Measurements from ENCODE around the gene PITHD1. TPM values are rescaled to one million over a fixed set of nuclear protein-coding genes. Genes with fewer than 3 reads are reported as not detected.
"Not testable (repeated sequence)": the region's sequence is repeated elsewhere in the genome, so short reads cannot be mapped to it uniquely, and the experiment has no call there.

Gene PITHD1
- total RNA-seq, 6 experiments from 2014 or later = 22.9 to 34.7 (median 30.6) TPM

GRCh38 chr1:23825076-23825761 is 47.0 kb downstream of the PITHD1 start, which contains the start of gene HMGCL:
Gene HMGCL, minus strand, starts transcription at chr1:23825429. Its CDS starts 14 bp downstream, at chr1:23825415.
- peak; percentile 92 to 93 (median 92) for DNase-seq
- peaks cover 0 to 12% (median 0%) of the 10 kb centered on the region in 4 donors for H3K4me1 ChIP-seq

GRCh38 chr1:23825762-23826522 is 47.7 kb downstream of the PITHD1 start:
- Histone ChIP-seq H3K4me1 (peaks cover 0 to 18% (median 0%) of the 10 kb centered on the region in 4 donors), H3K27ac (peak overlapping the region; percentile 97 to 99 (median 98)), H3K4me3 (peak overlapping the region; percentile 90 to 94 (median 91)), H3K27me3 (no peaks in the 10 kb centered on the region), H3K9me3 (no peaks in the 10 kb centered on the region), H3K36me3 (no peaks in the 10 kb centered on the region)
- ATAC-seq (no peak), DNase-seq (no peak)
- 39% methylated on average over 13 of the region's 24 CpGs for WGBS (ENCODE audit: insufficient coverage, low coverage, low lambda C conversion rate, missing lambda C conversion rate)
- TF ChIP-seq CTCF (IDR thresholded peaks at IDR 0.05) (no peak), POLR2A (IDR thresholded peaks at IDR 0.05) (no peak)
- intact Hi-C loops (cut with DNase I) = no loop called here

More at GRCh38 chr1:23825076-23825761, 47.0 kb downstream of the PITHD1 start, which contains the start of gene HMGCL:
- WGBS (ENCODE audit: insufficient coverage, low coverage, low lambda C conversion rate, missing lambda C conversion rate) = under 1% methylated on average over 17 of the region's 42 CpGs
- intact Hi-C loops (cut with DNase I) = no loop called here
- peak within 1 kb of the TSS; percentile 97 to 99 (median 98) for H3K27ac ChIP-seq
- H3K9me3 ChIP-seq = no peaks in the 10 kb centered on the region
- no peaks in the 10 kb centered on the region for H3K36me3 ChIP-seq
- peak within 1 kb of the TSS; percentile 90 to 94 (median 91) for H3K4me3 ChIP-seq
- no peaks in the 10 kb centered on the region for H3K27me3 ChIP-seq
- peak; percentile 96 to 98 (median 97) for ATAC-seq
- TF ChIP-seq POLR2A (IDR thresholded peaks at IDR 0.05) (peak; percentile 90), CTCF (IDR thresholded peaks at IDR 0.05) (no peak)

GRCh38 chr1:23826590-23826989 is 48.4 kb downstream of the PITHD1 start:
- H3K4me3 ChIP-seq, DNase-seq, ATAC-seq: not testable (repeated sequence)

GRCh38 chr1:23827717-23828116 is 49.5 kb downstream of the PITHD1 start:
- no peak for DNase-seq
- WGBS (ENCODE audit: insufficient coverage, low coverage, low lambda C conversion rate, missing lambda C conversion rate) = 63% methylated on average over 1 of the region's 1 CpG
- no peaks in the 10 kb centered on the region for H3K27me3 ChIP-seq
- no peak overlapping the region for H3K27ac ChIP-seq
- intact Hi-C loops (cut with DNase I) = no loop called here
- TF ChIP-seq CTCF (IDR thresholded peaks at IDR 0.05) = no peak
- no peak for TF ChIP-seq POLR2A (IDR thresholded peaks at IDR 0.05)
- H3K4me1 ChIP-seq = peaks cover 0 to 18% (median 0%) of the 10 kb centered on the region in 4 donors
- no peak overlapping the region for H3K4me3 ChIP-seq
- no peaks in the 10 kb centered on the region for H3K9me3 ChIP-seq
- no peak for ATAC-seq
- no peaks in the 10 kb centered on the region for H3K36me3 ChIP-seq

More at GRCh38 chr1:23826590-23826989, 48.4 kb downstream of the PITHD1 start:
- peaks cover 0 to 18% (median 0%) of the 10 kb centered on the region in 4 donors for H3K4me1 ChIP-seq
- 69% methylated on average over 13 of the region's 13 CpGs for WGBS (ENCODE audit: insufficient coverage, low coverage, low lambda C conversion rate, missing lambda C conversion rate)
- H3K9me3 ChIP-seq; intact Hi-C loops (cut with DNase I); H3K27me3 ChIP-seq; H3K27ac ChIP-seq; H3K36me3 ChIP-seq: not testable (repeated sequence)

- H3K4me3 ChIP-seq; H3K9me3 ChIP-seq; DNase-seq; intact Hi-C loops (cut with DNase I); H3K36me3 ChIP-seq; H3K27ac ChIP-seq; H3K27me3 ChIP-seq; ATAC-seq: not testable (repeated sequence)
- H3K4me1 ChIP-seq = peaks cover 0 to 13% (median 0%) of the 10 kb centered on the region in 4 donors
- 42% methylated on average over 6 of the region's 6 CpGs for WGBS (ENCODE audit: insufficient coverage, low coverage, low lambda C conversion rate, missing lambda C conversion rate)
Observed at GRCh38 chr1:23834156-23834555, 55.9 kb downstream of the PITHD1 start.
